Endothelial cell (in vitro differentiated cells): Measurements from ENCODE around the gene HCN4. TPM values are rescaled to one million over a fixed set of nuclear protein-coding genes. Genes with fewer than 3 reads are reported as not detected.

Experiments used
- DNase-seq: peaks from one replicate; pipeline ENCODE4 v3.0.0; 2021; ENCODE audit warnings: low spot score
- H3K27ac Mint-ChIP-seq: one replicate; pipeline ENCODE4 v1.8.0; 2021; ENCODE audit warnings: mixed read lengths, inconsistent platforms; ENCODE audit not compliant: unreplicated experiment
- H3K27me3 Mint-ChIP-seq: one replicate; pipeline ENCODE4 v1.8.0; 2021; ENCODE audit warnings: mild to moderate bottlenecking, moderate library complexity, mixed read lengths, inconsistent platforms; ENCODE audit not compliant: unreplicated experiment
- H3K36me3 Mint-ChIP-seq: one replicate; pipeline ENCODE4 v1.8.0; 2021; ENCODE audit warnings: mild to moderate bottlenecking, low read depth, mixed read lengths, inconsistent platforms; ENCODE audit not compliant: unreplicated experiment
- H3K4me1 Mint-ChIP-seq: one replicate; pipeline ENCODE4 v1.8.0; 2021; ENCODE audit warnings: mild to moderate bottlenecking, mixed read lengths, inconsistent platforms; ENCODE audit not compliant: unreplicated experiment
- H3K4me3 Mint-ChIP-seq: one replicate; pipeline ENCODE4 v1.8.0; 2021; ENCODE audit warnings: mild to moderate bottlenecking, mixed read lengths, inconsistent platforms; ENCODE audit not compliant: unreplicated experiment
- H3K9me3 Mint-ChIP-seq: one replicate; pipeline ENCODE4 v1.8.0; 2021; ENCODE audit warnings: mixed read lengths, inconsistent platforms; ENCODE audit not compliant: unreplicated experiment
- CTCF ChIP-seq: fragments of 200-600 bp; sonication (generic); IDR thresholded peaks from one replicate; pipeline ENCODE4 v1.5.0; 2021; ENCODE audit warnings: antibody characterized with exemption; ENCODE audit not compliant: unreplicated experiment
- total RNA-seq: library from RNA; stranded (reverse); fragmentation: NEBNext Ultra II Directional; extraction: Animal tissue kit (Norgen Biotek cat#: 25700); gene quantifications from one replicate; pipeline ENCODE4 v1.2.1, GENCODE V29; 2021; ENCODE audit not compliant: unreplicated experiment

Gene HCN4
- total RNA-seq, 1 donor from 2014 or later = 0.54 TPM

GRCh38 chr15:73284090-73284716 is 84.6 kb downstream of the HCN4 start:
- H3K27ac Mint-ChIP-seq = no peak overlapping the region
- no peak for DNase-seq
- H3K27me3 Mint-ChIP-seq = peaks cover 8% of the 10 kb centered on the region
- TF ChIP-seq CTCF = no peak
- H3K9me3 Mint-ChIP-seq = no peaks in the 10 kb centered on the region
- H3K4me1 Mint-ChIP-seq = peaks cover 19% of the 10 kb centered on the region
- H3K36me3 Mint-ChIP-seq = peaks cover 27% of the 10 kb centered on the region
- no peak overlapping the region for H3K4me3 Mint-ChIP-seq

GRCh38 chr15:73283366-73283962 is 85.3 kb downstream of the HCN4 start:
- DNase-seq = no peak
- Mint-ChIP-seq H3K4me3 (no peak overlapping the region), H3K36me3 (peaks cover 26% of the 10 kb centered on the region), H3K27ac (no peak overlapping the region), H3K4me1 (peaks cover 19% of the 10 kb centered on the region), H3K27me3 (peaks cover 8% of the 10 kb centered on the region), H3K9me3 (no peaks in the 10 kb centered on the region)
- no peak for TF ChIP-seq CTCF

GRCh38 chr15:73282567-73283365 is 86.0 kb downstream of the HCN4 start:
- Mint-ChIP-seq H3K4me3 (no peak overlapping the region), H3K27me3 (peaks cover 8% of the 10 kb centered on the region), H3K9me3 (no peaks in the 10 kb centered on the region), H3K36me3 (peaks cover 26% of the 10 kb centered on the region), H3K4me1 (peaks cover 19% of the 10 kb centered on the region), H3K27ac (no peak overlapping the region)
- TF ChIP-seq CTCF = no peak
- DNase-seq = no peak

- DNase-seq = no peak
- no peak for TF ChIP-seq CTCF
- Mint-ChIP-seq H3K4me1 (peaks cover 8% of the 10 kb centered on the region), H3K4me3 (no peak overlapping the region), H3K9me3 (no peaks in the 10 kb centered on the region), H3K27ac (no peak overlapping the region), H3K36me3 (peaks cover 24% of the 10 kb centered on the region), H3K27me3 (peaks cover 2% of the 10 kb centered on the region)
These were observed 92.9 kb downstream of the HCN4 start for GRCh38 chr15:73275862-73276261.
